ENCODE measurements around the gene FAM117B. TPM values are rescaled to one million over a fixed set of nuclear protein-coding genes. Genes with fewer than 3 reads are reported as not detected.

Gene FAM117B
- total RNA-seq, 1 donor from 2014 or later: 28.9 TPM

DNA sequence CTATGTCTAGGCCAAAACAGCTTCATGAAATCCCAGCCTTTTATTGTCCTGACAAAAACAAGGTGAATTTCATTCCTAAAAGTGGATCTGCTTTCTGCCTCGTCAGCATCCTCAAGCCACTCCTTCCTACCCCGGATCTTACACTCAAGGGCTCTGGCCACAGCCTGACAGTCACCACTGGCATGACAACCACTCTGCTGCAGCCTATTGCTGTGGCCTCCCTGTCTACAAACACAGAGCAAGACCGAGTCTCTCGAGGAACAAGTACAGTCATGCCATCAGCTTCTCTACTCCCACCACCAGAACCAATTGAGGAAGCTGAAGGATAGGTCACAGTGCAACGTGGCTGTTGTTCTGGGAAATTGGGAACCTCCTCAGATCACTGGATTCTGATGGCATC lies 130.7 kb downstream of the FAM117B start:
- TF ChIP-seq, protein P1, sequence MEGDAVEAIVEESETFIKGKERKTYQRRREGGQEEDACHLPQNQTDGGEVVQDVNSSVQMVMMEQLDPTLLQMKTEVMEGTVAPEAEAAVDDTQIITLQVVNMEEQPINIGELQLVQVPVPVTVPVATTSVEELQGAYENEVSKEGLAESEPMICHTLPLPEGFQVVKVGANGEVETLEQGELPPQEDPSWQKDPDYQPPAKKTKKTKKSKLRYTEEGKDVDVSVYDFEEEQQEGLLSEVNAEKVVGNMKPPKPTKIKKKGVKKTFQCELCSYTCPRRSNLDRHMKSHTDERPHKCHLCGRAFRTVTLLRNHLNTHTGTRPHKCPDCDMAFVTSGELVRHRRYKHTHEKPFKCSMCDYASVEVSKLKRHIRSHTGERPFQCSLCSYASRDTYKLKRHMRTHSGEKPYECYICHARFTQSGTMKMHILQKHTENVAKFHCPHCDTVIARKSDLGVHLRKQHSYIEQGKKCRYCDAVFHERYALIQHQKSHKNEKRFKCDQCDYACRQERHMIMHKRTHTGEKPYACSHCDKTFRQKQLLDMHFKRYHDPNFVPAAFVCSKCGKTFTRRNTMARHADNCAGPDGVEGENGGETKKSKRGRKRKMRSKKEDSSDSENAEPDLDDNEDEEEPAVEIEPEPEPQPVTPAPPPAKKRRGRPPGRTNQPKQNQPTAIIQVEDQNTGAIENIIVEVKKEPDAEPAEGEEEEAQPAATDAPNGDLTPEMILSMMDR (IDR thresholded peaks at IDR 0.05; ENCODE audit: partially characterized antibody, unreplicated experiment): no peak
- H3K27ac Mint-ChIP-seq (ENCODE audit: unreplicated experiment): no peak overlapping the region
- H3K27me3 Mint-ChIP-seq (ENCODE audit: unreplicated experiment): peaks cover 2% of the 10 kb centered on the region
- H3K4me1 Mint-ChIP-seq (ENCODE audit: low read depth, unreplicated experiment): no peaks in the 10 kb centered on the region
- peaks cover 11% of the 10 kb centered on the region for H3K36me3 Mint-ChIP-seq (ENCODE audit: unreplicated experiment)
- DNase-seq: no peak
- H3K9me3 Mint-ChIP-seq (ENCODE audit: unreplicated experiment): peaks cover 2% of the 10 kb centered on the region
- H3K4me3 Mint-ChIP-seq (ENCODE audit: unreplicated experiment): no peak overlapping the region

DNA sequence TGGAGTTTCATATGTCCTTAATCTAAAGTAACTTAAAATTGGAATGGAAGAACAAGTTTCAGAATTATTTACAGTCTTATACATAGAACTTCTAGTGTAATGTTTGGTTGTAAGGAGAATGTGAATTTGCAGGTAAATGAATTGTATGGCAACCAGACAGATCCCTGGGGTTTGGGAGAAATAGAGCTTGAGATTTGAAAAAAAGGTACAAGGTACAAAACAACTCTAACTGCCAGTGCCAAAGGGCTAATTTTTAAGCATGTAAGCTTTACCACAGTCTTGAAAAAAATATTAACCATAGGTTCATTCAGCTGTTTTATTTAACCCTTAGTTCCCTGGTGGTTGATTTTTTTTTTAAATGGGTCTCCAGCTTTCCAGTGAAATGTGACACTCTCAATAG lies 133.5 kb downstream of the FAM117B start:
- Mint-ChIP-seq H3K27ac (ENCODE audit: unreplicated experiment) (no peak overlapping the region), H3K9me3 (ENCODE audit: unreplicated experiment) (no peaks in the 10 kb centered on the region), H3K4me1 (ENCODE audit: low read depth, unreplicated experiment) (no peaks in the 10 kb centered on the region), H3K36me3 (ENCODE audit: unreplicated experiment) (peaks cover 7% of the 10 kb centered on the region), H3K27me3 (ENCODE audit: unreplicated experiment) (peaks cover 2% of the 10 kb centered on the region), H3K4me3 (ENCODE audit: unreplicated experiment) (no peak overlapping the region)
- no peak for DNase-seq
- TF ChIP-seq, protein P1 (IDR thresholded peaks at IDR 0.05; ENCODE audit: partially characterized antibody, unreplicated experiment): no peak

DNA sequence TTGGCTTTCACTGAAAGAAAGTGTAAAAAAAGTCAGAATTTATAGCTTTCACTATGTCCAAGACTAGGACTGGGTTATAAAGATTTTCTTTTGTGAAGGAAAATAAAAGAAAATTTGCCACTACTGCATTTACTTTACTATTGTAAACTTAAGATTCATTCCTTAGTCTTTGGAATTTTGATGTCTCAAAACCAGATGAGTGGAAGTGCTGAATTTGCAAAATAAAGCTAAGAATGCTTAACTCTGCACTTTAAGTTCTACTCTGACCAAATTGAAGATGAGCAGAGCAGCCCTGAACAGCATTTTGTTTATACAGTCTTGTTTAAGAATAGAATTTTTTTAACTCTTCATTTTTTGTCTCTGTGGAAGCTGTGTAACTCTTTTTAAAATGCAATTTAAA lies 134.4 kb downstream of the FAM117B start:
- no peak for DNase-seq
- Mint-ChIP-seq H3K4me1 (ENCODE audit: low read depth, unreplicated experiment) (no peaks in the 10 kb centered on the region), H3K4me3 (ENCODE audit: unreplicated experiment) (no peak overlapping the region), H3K9me3 (ENCODE audit: unreplicated experiment) (no peaks in the 10 kb centered on the region), H3K36me3 (ENCODE audit: unreplicated experiment) (no peaks in the 10 kb centered on the region), H3K27ac (ENCODE audit: unreplicated experiment) (no peak overlapping the region), H3K27me3 (ENCODE audit: unreplicated experiment) (no peaks in the 10 kb centered on the region)
- TF ChIP-seq, protein P1 (IDR thresholded peaks at IDR 0.05; ENCODE audit: partially characterized antibody, unreplicated experiment): no peak

DNA sequence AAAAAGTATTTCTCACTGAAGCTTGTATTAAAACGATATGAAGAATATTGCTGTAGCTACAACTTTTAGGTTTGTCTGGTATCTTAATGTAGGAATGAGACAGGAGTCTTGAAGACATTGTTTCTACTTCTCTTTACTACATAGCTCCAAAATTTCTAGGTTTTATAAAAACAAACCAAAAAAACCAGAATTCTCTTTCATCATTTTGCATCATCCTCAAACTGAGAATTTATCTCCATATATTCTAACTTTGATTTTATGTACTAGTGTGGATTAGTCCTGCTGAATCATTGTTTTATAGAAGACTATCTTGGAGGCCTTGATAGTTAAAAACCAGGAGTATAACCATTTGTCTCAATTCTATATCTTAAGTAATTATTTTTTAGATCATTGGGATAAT lies 136.6 kb downstream of the FAM117B start:
- Mint-ChIP-seq H3K4me1 (ENCODE audit: low read depth, unreplicated experiment) (no peaks in the 10 kb centered on the region), H3K36me3 (ENCODE audit: unreplicated experiment) (no peaks in the 10 kb centered on the region), H3K27ac (ENCODE audit: unreplicated experiment) (no peak overlapping the region), H3K27me3 (ENCODE audit: unreplicated experiment) (no peaks in the 10 kb centered on the region), H3K9me3 (ENCODE audit: unreplicated experiment) (no peaks in the 10 kb centered on the region), H3K4me3 (ENCODE audit: unreplicated experiment) (no peak overlapping the region)
- DNase-seq: no peak
- TF ChIP-seq, protein P1 (IDR thresholded peaks at IDR 0.05; ENCODE audit: partially characterized antibody, unreplicated experiment): no peak

DNA sequence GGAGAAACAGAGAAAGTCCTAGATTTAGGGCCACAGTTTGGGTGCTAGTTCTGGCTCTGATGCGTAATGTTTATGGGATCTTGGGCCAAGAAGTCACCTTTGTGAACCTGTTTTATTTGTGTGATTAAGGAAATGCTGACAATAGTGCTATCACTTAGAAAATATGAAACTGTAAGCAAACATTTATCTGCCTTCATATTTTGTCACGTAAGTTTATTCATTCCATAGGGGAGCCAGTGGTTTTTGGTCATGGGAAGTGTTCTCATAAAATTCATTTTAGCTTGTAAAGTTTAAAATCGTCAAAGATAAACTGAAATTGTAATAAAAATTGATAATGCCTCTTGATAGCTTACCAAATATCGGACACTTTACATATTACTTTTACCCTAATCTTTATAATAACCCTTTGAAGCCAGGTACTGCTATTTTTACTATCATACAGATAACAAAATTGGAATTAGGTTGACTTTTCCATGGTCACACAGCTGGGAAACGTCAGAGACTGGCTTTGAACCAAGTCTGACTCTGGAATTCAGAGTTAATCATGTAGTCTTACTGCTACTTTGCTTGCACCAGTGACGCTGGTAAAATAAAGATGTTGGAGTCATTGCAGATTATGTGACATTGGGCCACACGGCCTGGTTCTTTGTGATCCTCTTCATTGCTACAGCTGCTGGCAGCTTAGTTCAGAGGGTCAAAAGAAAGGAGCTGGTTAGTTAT lies 137.1 kb downstream of the FAM117B start:
- no peaks in the 10 kb centered on the region for H3K27me3 Mint-ChIP-seq (ENCODE audit: unreplicated experiment)
- H3K4me1 Mint-ChIP-seq (ENCODE audit: low read depth, unreplicated experiment): no peaks in the 10 kb centered on the region
- no peak for DNase-seq
- no peak overlapping the region for H3K4me3 Mint-ChIP-seq (ENCODE audit: unreplicated experiment)
- H3K27ac Mint-ChIP-seq (ENCODE audit: unreplicated experiment): no peak overlapping the region
- no peaks in the 10 kb centered on the region for H3K9me3 Mint-ChIP-seq (ENCODE audit: unreplicated experiment)
- TF ChIP-seq, protein P1 (IDR thresholded peaks at IDR 0.05; ENCODE audit: partially characterized antibody, unreplicated experiment): no peak
- H3K36me3 Mint-ChIP-seq (ENCODE audit: unreplicated experiment): no peaks in the 10 kb centered on the region
